ENCODE data around the gene AKT1S1.
"Not testable (repeated sequence)": the region's sequence is repeated elsewhere in the genome, so short reads cannot be mapped to it uniquely, and the experiment has no call there.

Gene AKT1S1

GRCh38 chr19:49877020-49877878 is at the start of gene AKT1S1, which contains the start of gene TBC1D17:
AKT1S1 (minus strand) TSS chr19:49877355; CDS start chr19:49873295, 4,060 bp downstream.
TBC1D17 (plus strand) TSS chr19:49877702; CDS start chr19:49877724, 22 bp downstream.
- peak; percentile 94 to 95 for DNase-seq (ENCODE audit: low read depth in 2 of 2)

GRCh38 chr19:49926515-49926914 is 49.4 kb upstream of the AKT1S1 start:
- no peak for DNase-seq (ENCODE audit: low read depth in 2 of 2)

GRCh38 chr19:49925486-49925885 is 48.3 kb upstream of the AKT1S1 start:
- DNase-seq (ENCODE audit: low read depth in 2 of 2), result no peak

DNA sequence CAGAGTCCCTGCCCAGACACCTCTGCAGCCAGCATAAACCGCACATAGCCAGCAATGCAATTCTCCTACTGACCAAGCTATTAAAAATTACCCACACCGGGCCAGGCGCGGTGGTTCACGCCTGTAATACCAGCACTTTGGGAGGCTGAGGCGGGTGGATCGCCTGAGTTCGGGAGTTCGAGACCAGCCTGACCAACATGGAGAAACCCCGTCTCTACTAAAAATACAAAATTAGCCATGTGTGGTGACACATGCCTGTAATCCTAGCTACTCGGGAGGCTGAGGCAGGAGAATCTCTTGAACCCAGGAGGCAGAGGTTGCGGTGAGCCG is 47.7 kb upstream of the AKT1S1 start:
- not testable (repeated sequence) for DNase-seq (ENCODE audit: low read depth in 2 of 2)

- no peak for DNase-seq (ENCODE audit: low read depth in 2 of 2)
These were observed 47.1 kb upstream of the AKT1S1 start for GRCh38 chr19:49924004-49924880.

DNA sequence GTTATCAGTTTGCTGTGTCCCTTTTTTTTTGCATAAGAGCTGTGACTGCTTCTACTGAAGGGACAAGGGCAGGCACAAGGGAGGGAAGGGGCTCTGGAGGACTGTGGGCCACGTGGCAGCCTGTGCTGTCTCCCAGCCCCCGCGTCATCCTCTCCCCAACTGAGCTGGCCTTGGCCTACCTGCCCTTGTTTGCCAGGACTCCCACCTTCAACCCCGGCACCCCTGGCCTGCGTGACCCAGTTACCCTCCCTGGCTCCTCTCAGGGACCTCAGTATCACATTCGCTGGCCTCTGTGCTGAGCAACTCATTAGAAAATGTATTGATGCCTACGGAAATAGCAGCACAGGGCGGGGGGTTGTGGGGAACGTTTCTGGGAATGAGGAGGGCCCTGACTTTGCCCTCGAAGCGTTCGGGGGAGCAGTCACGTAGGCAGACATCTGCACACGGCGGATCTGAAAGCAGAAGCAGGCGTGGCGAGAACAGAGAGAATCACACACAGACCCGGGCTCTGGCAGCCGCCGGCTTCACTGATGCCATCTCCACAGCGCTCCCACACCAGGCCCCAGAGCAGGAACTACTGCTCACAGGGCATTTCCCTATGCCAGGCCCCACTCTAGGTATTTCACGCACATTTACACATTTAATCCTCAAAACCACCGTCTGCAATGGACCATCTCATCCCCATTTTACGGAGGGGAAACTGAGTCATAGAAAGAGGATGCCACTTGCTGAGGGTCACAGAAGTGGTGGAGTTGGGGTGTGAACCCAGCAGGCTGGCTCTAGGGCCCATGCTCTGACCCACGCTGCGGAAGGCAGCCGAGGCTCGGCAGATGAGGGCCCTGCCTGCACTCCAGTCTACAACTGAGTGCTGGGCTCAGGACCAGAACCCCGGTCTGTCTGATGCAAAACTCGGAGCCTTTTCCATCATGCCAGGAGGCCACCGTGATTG is 46.2 kb upstream of the AKT1S1 start:
- DNase-seq (ENCODE audit: low read depth in 2 of 2), result no peak

GRCh38 chr19:49921871-49922795 is 45.0 kb upstream of the AKT1S1 start:
- DNase-seq (ENCODE audit: low read depth in 2 of 2), result no peak

DNA sequence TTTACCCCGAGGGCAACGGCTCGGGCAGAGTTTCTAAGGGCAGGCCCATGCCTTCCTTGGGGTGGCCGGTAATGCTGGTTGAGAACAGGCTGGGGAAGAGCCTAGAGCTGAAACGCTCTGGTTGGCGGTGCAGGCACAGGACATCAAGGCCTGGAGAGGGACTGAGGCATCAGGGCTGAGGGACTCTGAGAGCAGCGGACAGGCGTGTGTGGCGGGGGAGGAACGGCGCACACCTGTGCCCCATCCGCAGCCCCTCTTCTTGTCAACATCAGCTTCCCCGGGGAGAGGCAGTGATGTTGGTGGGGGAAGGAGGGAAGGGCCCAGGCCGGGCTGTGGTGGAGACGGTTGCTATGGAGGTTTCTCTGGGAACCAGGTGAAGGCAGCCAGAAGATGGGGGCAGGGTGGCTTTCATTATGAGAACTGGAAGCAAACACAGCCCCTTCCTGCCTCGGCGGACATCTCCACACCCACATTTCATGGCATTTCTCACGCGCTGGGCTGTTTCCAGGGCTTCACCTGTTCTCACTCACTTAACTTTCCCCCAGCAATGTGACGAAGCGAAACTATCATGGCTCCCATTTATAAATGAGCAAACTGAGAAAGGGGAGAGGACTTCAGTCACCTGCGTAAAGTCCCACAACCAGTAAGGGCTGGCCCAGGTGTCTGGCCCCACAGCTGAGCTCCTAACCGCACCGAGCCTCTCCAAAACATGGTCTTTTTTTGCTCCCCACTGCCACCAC is 43.6 kb upstream of the AKT1S1 start:
- DNase-seq (ENCODE audit: low read depth in 2 of 2), result no peak

DNA sequence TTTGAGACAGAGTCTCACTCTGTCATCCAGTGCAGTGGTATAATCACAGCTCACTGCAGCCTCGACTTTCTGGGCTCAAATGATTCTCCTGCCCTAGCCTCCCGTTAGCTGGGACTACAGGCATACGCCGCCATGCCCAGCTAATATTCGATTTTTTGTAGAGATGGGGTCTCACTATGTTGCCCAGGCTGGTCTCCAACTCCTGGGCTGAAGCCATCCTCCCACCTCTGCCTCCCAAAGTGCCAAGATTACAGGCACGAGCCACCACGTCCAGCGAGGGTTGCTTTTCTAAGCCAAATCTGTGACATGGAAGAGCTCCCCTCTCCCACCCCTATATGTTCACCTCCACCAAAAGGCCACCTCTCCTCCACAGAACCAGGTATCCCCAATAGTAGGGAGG is 40.9 kb upstream of the AKT1S1 start:
- DNase-seq (ENCODE audit: low read depth in 2 of 2), result no peak

GRCh38 chr19:49916839-49917733 is 39.9 kb upstream of the AKT1S1 start:
- no peak for DNase-seq (ENCODE audit: low read depth in 2 of 2)

DNA sequence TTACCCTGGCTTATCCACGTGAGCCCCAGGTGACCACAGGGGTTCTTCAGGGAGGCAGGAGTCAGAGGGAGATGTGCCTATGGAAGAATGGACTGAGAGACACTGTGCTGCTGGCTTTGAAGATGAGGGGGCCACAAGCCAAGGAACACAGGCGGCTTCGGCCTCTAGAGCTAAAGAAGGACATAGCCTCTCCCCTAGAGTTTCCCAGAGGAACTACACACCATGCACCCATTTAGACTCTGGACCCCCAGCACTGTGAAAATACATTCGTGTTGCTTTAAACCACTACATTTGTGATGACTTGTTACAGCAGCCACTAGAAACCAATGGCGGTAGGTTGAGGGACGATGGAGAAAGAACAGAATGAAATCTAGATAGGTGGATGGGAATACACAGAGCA is 38.1 kb upstream of the AKT1S1 start:
- no peak for DNase-seq (ENCODE audit: low read depth in 2 of 2)

GRCh38 chr19:49913720-49914119 is 36.6 kb upstream of the AKT1S1 start:
- no peak for DNase-seq (ENCODE audit: low read depth in 2 of 2)

GRCh38 chr19:49912965-49913685 is 36.0 kb upstream of the AKT1S1 start:
- DNase-seq (ENCODE audit: low read depth in 2 of 2), result no peak

DNA sequence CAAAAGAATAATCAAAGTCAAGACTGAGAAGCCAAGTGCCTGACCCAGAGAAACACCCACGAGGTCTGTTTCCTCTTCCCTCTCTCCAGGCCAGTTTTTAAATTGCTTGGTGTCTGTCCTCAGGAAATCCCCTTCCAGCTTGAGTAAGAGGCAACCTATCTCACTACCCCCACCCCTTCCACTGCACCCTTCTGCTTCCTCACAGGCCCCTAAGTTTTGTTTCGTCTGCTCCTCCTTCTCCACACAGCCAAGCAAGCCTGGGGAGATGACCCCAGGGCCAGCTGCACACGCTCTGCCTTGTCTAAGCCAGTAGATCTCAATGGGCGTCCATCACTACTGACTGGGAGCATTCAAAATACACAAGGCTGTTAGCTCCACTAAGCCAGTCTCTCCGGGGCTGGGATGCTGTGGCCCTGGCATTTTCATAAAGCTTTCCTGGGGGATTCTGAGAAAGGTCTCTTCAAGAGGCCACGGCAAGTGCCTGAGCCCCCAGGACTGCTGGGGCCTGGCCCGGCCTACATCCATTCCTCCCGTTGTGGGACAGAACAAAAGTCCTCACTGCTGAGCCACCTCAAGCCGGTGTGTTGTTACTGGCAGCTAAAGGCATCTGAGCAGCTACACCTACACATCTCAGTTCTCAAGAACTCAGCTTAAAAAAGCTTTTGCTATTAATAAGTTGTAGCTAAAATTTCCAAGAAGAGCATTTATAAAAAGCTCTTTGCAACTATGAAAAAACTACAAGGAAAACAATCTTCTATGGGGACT is 34.4 kb upstream of the AKT1S1 start:
- DNase-seq (ENCODE audit: low read depth in 2 of 2), result no peak

DNA sequence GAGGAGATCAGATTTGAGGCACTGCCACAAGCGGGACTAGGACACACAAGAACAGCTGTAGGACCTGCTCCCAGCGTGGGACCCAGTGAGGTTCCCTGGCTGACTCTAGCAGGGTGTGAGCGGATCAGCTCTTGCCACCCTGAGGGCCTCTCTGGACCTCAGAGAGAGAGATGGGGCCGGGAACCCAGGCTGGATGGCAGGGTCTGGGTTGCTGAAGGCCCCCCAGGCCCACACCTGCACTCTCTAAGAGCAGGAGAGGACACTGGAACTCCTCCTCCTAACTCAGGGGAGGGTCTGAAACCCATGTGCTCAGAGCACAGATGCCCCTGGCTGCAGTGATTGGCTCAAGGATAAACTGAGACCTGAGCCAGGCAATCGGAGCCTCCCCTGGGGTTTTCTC is 33.0 kb upstream of the AKT1S1 start:
- no peak for DNase-seq (ENCODE audit: low read depth in 2 of 2)

DNA sequence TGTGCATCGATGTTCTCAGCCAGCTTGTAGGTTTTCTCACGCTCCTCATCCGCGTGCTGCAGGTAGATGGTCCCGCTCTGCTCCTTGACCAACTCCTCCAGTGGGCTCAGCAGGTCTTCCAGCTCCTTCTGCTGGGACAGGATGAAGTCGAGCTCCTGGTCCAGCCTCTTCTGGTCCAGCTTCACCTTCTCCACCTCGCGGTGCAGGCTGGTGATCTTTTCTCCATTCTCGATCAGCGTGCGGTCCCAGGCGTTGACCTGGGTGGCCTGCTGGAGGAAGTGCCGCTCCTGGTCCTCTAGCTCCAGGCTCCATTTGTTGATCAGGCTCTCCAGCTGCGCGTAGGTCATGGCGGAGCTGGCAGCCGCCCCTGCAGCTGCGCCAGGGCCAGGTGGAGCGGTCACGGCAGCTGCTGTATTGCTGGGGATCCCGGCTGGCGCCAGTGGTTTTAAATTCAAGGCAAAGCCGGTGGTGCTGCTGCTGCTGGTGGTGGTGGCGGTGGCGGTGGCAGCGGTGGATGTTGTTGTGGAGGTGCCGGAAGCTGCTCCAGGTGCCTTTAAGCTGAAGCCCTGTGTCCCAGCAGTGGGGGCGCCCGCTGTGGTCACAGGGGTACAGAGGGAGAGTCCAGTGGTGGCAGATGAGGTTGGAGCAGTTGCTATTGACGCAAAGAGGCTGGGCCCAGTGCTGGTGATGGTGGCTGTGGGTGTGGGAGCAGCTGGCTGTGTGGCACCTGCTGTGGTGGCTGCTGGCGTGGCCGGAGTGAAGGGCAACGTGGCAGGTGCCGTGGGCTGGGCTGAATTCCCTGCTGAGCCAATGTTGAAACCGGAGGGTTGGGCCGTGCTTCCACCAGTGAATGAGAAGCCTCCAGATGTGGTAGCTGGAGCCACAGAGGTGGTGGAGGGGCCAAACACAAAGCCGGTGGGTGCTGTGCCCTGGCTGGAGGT is 31.6 kb upstream of the AKT1S1 start:
- DNase-seq (ENCODE audit: low read depth in 2 of 2), result no peak

Measured in stimulated activated CD8-positive, alpha-beta memory T cell treated with anti-CD3 and anti-CD28 coated beads, Interleukin-2, amount 100 ng/mL, for 48 hours (primary cell).